Osteoblast (primary cell): ENCODE measurements around the gene TPM3. TPM values are rescaled to one million over a fixed set of nuclear protein-coding genes. Genes with fewer than 3 reads are reported as not detected.

Source experiments
- DNase-seq: peaks from one replicate; pipeline ENCODE4 v3.0.0; 2011; ENCODE audit warnings: low spot score, mixed read lengths; ENCODE audit not compliant: insufficient read length; ENCODE audit errors: missing footprints
- H2AFZ ChIP-seq: 2 replicates; pipeline ENCODE4 v1.6.0; 2011; ENCODE audit warnings: mild to moderate bottlenecking, low read length
- H3K27ac ChIP-seq: 2 replicates; pipeline ENCODE4 v1.5.1; 2011; ENCODE audit warnings: mild to moderate bottlenecking, low read depth, low read length, moderate library complexity
- H3K27me3 ChIP-seq: 2 replicates; pipeline ENCODE4 v1.6.0; 2012; ENCODE audit warnings: mild to moderate bottlenecking, control low read depth, inconsistent platforms, low read length, moderate library complexity; ENCODE audit not compliant: insufficient read depth
- H3K36me3 ChIP-seq: 2 replicates; pipeline ENCODE4 v1.5.1; 2011; ENCODE audit warnings: mild to moderate bottlenecking, low read length, control low read depth, moderate library complexity; ENCODE audit not compliant: insufficient read depth
- H3K4me1 ChIP-seq: 2 replicates; pipeline ENCODE4 v1.5.1; 2011; ENCODE audit warnings: mild to moderate bottlenecking, low read length, control low read depth, moderate library complexity; ENCODE audit not compliant: insufficient read depth
- H3K4me2 ChIP-seq: 2 replicates; pipeline ENCODE4 v1.6.0; 2011; ENCODE audit warnings: mild to moderate bottlenecking, low read length; ENCODE audit not compliant: insufficient read depth
- H3K4me3 ChIP-seq: fragments of 200-600 bp; sonication (generic); 3 replicates; pipeline ENCODE4 v1.5.1; 2012; ENCODE audit warnings: mild to moderate bottlenecking, low read length, inconsistent platforms; ENCODE audit not compliant: insufficient read depth
- H3K79me2 ChIP-seq: 2 replicates; pipeline ENCODE4 v1.6.0; 2012; ENCODE audit warnings: mild to moderate bottlenecking, low read length, control low read depth, inconsistent platforms; ENCODE audit not compliant: insufficient read depth
- H3K9me3 ChIP-seq: 2 replicates; pipeline ENCODE4 v1.5.1; 2011; ENCODE audit warnings: low read depth, low read length, control low read depth
- H4K20me1 ChIP-seq: 2 replicates; pipeline ENCODE4 v1.6.0; 2012; ENCODE audit warnings: mild to moderate bottlenecking, low read length, control low read depth; ENCODE audit not compliant: insufficient read depth
- total RNA-seq: library from RNA; depleted of rRNA; stranded (reverse); fragments of >200 nt; gene quantifications from 2 replicates; pipeline ENCODE4 v1.2.3, GENCODE V29; 2012
- TF ChIP-seq, protein P1 (sequence below): IDR thresholded peaks from 2 replicates; pipeline ENCODE4 v1.5.1; 2011; ENCODE audit warnings: mild to moderate bottlenecking, low read depth, low read length, moderate library complexity; ENCODE audit errors: extremely low read depth

Gene TPM3
- total RNA-seq, 1 donor, result 299 TPM

DNA sequence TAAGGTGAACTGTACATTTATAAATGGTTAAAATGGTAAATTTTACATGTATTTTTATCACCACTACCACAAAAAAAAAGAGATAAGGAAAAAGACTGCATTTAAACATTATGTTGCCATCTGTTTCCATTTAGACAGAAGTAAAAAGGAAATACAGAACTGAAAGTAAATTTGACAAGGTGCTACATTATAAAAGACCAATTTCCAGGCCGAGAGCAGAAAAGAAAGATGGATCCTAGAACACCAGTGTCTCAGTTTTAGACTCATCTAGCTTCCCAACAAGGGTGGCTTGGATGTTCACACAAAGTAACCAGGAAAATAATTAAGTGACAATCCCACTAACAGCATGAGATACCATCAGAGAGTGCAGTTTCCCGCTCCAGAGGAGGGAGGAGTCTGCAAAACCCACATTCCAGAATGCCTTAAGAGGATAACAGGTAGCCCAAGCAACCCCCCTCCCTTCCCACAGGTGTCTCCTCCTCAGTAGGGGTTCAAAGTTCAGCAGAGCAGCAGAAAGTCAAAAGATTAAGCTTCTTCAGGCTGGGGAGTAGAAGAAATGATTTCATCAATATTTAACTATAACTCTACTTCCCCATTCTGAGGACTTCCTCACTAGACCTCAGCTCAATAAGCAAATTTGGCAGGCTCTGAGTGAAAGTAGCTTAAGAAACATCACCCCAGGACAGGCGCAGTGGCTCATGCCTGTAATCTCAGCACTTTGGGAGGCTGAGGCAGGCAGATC, 11.8 kb downstream of the TPM3 start:
- H3K4me3 ChIP-seq, result no peak overlapping the region
- H3K27me3 ChIP-seq, result no peaks in the 10 kb centered on the region
- no peak overlapping the region for H2AFZ ChIP-seq
- H3K4me2 ChIP-seq, result peak overlapping the region; percentile 56
- no peak overlapping the region for H3K27ac ChIP-seq
- DNase-seq, result no peak
- H3K4me1 ChIP-seq, result peaks cover 47% of the 10 kb centered on the region
- H3K9me3 ChIP-seq, result no peaks in the 10 kb centered on the region
- H4K20me1 ChIP-seq, result peaks cover 74% of the 10 kb centered on the region
- H3K36me3 ChIP-seq, result peaks cover 26% of the 10 kb centered on the region
- peaks cover 78% of the 10 kb centered on the region for H3K79me2 ChIP-seq
- TF ChIP-seq, protein P1, sequence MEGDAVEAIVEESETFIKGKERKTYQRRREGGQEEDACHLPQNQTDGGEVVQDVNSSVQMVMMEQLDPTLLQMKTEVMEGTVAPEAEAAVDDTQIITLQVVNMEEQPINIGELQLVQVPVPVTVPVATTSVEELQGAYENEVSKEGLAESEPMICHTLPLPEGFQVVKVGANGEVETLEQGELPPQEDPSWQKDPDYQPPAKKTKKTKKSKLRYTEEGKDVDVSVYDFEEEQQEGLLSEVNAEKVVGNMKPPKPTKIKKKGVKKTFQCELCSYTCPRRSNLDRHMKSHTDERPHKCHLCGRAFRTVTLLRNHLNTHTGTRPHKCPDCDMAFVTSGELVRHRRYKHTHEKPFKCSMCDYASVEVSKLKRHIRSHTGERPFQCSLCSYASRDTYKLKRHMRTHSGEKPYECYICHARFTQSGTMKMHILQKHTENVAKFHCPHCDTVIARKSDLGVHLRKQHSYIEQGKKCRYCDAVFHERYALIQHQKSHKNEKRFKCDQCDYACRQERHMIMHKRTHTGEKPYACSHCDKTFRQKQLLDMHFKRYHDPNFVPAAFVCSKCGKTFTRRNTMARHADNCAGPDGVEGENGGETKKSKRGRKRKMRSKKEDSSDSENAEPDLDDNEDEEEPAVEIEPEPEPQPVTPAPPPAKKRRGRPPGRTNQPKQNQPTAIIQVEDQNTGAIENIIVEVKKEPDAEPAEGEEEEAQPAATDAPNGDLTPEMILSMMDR, result no peak

DNA sequence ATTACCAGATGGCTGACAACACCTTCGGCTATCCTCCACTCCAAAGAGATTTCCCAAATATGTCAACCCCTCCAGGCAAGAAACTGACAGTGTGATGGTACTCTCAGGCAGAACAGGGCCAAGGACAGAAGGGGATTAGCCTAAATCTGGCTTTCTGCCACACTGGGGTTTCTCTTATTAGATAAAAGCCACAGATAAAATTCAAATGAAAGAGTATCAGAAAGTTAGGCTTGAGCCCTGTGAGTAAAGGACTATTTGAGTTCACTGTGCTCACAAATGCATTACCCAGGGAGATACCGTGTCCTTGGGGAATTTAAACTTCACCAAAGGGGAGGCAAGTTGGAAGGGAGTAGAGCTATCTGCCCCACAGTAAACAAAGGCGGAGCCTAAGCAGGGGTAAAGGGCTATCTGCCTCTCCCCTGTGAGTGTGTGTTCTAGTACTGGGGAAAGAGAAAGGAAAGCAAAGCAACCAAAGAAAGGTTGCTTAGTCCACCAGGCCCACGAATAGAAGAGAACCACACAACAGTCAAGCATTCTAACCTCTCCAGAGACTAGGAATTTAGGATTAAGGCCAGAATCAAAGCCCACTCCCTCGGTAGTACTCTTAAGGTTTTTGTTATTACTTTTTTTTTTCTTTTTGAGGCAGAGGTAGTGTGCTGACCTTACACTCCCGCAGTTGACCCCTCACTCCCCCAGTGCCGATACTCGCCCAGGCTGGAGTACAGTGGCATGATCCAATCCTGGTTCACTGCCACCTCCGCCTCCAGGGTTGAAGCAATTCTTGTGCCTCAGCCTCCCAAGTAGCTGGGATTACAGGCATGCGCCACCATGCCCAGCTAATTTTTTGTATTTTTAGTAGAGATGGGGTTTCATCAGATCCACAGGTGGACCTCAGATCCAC, 12.7 kb downstream of the TPM3 start:
- Histone ChIP-seq H3K4me2 (peak overlapping the region; percentile 41), H3K36me3 (peaks cover 32% of the 10 kb centered on the region), H4K20me1 (peaks cover 79% of the 10 kb centered on the region), H3K27ac (peak overlapping the region; percentile 19), H3K4me1 (peaks cover 47% of the 10 kb centered on the region), H3K9me3 (no peaks in the 10 kb centered on the region), H2AFZ (no peak overlapping the region), H3K4me3 (no peak overlapping the region), H3K79me2 (peaks cover 86% of the 10 kb centered on the region), H3K27me3 (no peaks in the 10 kb centered on the region)
- DNase-seq, result no peak
- TF ChIP-seq, protein P1, result no peak

DNA sequence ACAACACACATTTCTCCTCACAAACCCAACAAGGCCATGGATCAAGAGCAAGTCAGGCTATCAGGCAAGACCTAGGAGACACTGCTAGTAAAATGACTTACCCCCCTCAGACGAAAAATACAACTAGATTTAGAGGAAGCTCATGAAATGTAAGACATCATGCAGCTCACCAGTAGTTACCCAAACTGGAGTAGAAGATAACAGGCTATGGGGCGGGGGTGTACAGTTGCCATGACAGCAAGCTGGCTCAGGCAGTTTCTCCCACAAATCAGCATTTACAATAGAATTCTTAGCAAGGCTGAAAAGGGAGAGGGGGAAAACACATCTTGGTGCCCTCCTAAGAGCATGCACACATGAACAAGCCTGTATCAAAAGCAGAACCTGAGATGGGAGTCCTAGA, 13.9 kb downstream of the TPM3 start:
- TF ChIP-seq, protein P1, result no peak
- H3K36me3 ChIP-seq, result peaks cover 35% of the 10 kb centered on the region
- H3K4me1 ChIP-seq, result peaks cover 43% of the 10 kb centered on the region
- H3K79me2 ChIP-seq, result peaks cover 96% of the 10 kb centered on the region
- H3K4me3 ChIP-seq, result no peak overlapping the region
- H4K20me1 ChIP-seq, result peaks cover 80% of the 10 kb centered on the region
- no peaks in the 10 kb centered on the region for H3K27me3 ChIP-seq
- H3K9me3 ChIP-seq, result no peaks in the 10 kb centered on the region
- DNase-seq, result no peak
- H2AFZ ChIP-seq, result no peak overlapping the region
- peak overlapping the region; percentile 21 for H3K4me2 ChIP-seq
- peak overlapping the region; percentile 7 for H3K27ac ChIP-seq

DNA sequence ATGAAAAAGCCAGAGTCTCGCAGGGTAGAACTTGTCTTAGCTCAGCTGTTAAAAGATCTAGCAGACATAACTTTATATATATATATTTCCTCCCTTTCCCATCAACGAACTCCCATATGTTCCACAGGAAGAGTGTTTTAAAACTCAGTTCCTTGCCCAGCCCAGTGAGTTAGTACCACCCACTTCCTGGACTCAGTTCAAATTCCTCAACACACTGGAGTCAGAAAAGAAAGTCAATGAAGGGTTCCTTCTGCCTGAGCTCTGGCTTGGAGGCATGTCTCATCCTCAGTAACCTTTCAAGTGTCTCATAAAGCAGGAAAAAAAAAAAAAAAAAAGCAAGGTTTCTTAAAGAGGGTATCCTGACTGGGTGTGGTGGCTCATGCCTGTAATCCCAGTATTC, 15.6 kb downstream of the TPM3 start:
- H3K36me3 ChIP-seq, result peaks cover 52% of the 10 kb centered on the region
- no peak overlapping the region for H2AFZ ChIP-seq
- TF ChIP-seq, protein P1, result no peak
- no peak overlapping the region for H3K4me2 ChIP-seq
- peak overlapping the region; percentile 22 for H3K27ac ChIP-seq
- H3K4me3 ChIP-seq, result no peak overlapping the region
- no peaks in the 10 kb centered on the region for H3K9me3 ChIP-seq
- H3K4me1 ChIP-seq, result peaks cover 36% of the 10 kb centered on the region
- peak; percentile 77 for DNase-seq
- H3K79me2 ChIP-seq, result peaks cover 97% of the 10 kb centered on the region
- H4K20me1 ChIP-seq, result peaks cover 79% of the 10 kb centered on the region
- no peaks in the 10 kb centered on the region for H3K27me3 ChIP-seq
